ENCODE results near the gene ATP8B4. TPM values are rescaled to one million over a fixed set of nuclear protein-coding genes. Genes with fewer than 3 reads are reported as not detected.

The ATP8B4 gene
- total and polyA plus RNA-seq, 4 donors: 3.6 to 37.1 (median 6.3) TPM

GRCh38 chr15:49815950-49816349 lies 303.1 kb downstream of the ATP8B4 start:
- H3K4me3 ChIP-seq (ENCODE audit: low read depth, low read length): no peak overlapping the region
- peak in 2 of 6 donors; percentile 18 to 92 for DNase-seq (ENCODE audit: low read depth in 4 of 6, low spot score in 6 of 6)
- no peaks in the 10 kb centered on the region for H3K9me3 ChIP-seq (ENCODE audit: control insufficient read depth, insufficient read depth, low read length)
- 32% methylated on average over 3 of the region's 3 CpGs for WGBS (ENCODE audit: insufficient coverage)
- no peaks in the 10 kb centered on the region for H3K4me1 ChIP-seq (ENCODE audit: control insufficient read depth, insufficient read depth, low read length)
- no peak overlapping the region for H3K27ac ChIP-seq (ENCODE audit: low read depth, low read length)
- H3K36me3 ChIP-seq (ENCODE audit: control insufficient read depth, insufficient read depth, low read length): no peaks in the 10 kb centered on the region
- H3K27me3 ChIP-seq (ENCODE audit: control insufficient read depth, insufficient read depth, low read length): no peaks in the 10 kb centered on the region

- no peak for DNase-seq (ENCODE audit: low read depth in 4 of 6, low spot score in 6 of 6)
- 83% methylated on average over 1 of the region's 1 CpG for WGBS (ENCODE audit: insufficient coverage)
These were observed 303.5 kb downstream of the ATP8B4 start for GRCh38 chr15:49815526-49815925.

GRCh38 chr15:49814709-49815108 lies 304.3 kb downstream of the ATP8B4 start:
- Histone ChIP-seq H3K4me1 (ENCODE audit: control insufficient read depth, insufficient read depth, low read length) (no peaks in the 10 kb centered on the region), H3K27ac (ENCODE audit: low read depth, low read length) (no peak overlapping the region), H3K36me3 (ENCODE audit: control insufficient read depth, insufficient read depth, low read length) (no peaks in the 10 kb centered on the region), H3K9me3 (ENCODE audit: control insufficient read depth, insufficient read depth, low read length) (no peaks in the 10 kb centered on the region), H3K4me3 (ENCODE audit: low read depth, low read length) (no peak overlapping the region), H3K27me3 (ENCODE audit: control insufficient read depth, insufficient read depth, low read length) (no peaks in the 10 kb centered on the region)
- no peak for DNase-seq (ENCODE audit: low read depth in 4 of 6, low spot score in 6 of 6)
- WGBS (ENCODE audit: insufficient coverage): no CpG with 5 or more reads among the region's 1 CpG

More at GRCh38 chr15:49815526-49815925, 303.5 kb downstream of the ATP8B4 start:
- Histone ChIP-seq H3K27me3 (ENCODE audit: control insufficient read depth, insufficient read depth, low read length) (no peaks in the 10 kb centered on the region), H3K27ac (ENCODE audit: low read depth, low read length) (no peak overlapping the region), H3K9me3 (ENCODE audit: control insufficient read depth, insufficient read depth, low read length) (no peaks in the 10 kb centered on the region), H3K4me3 (ENCODE audit: low read depth, low read length) (no peak overlapping the region), H3K4me1 (ENCODE audit: control insufficient read depth, insufficient read depth, low read length) (no peaks in the 10 kb centered on the region), H3K36me3 (ENCODE audit: control insufficient read depth, insufficient read depth, low read length) (no peaks in the 10 kb centered on the region)

GRCh38 chr15:49813625-49814024 lies 305.4 kb downstream of the ATP8B4 start:
- H3K9me3 ChIP-seq (ENCODE audit: control insufficient read depth, insufficient read depth, low read length): no peaks in the 10 kb centered on the region
- H3K4me1 ChIP-seq (ENCODE audit: control insufficient read depth, insufficient read depth, low read length): no peaks in the 10 kb centered on the region
- peak in 1 of 6 donors; percentile 9 for DNase-seq (ENCODE audit: low read depth in 4 of 6, low spot score in 6 of 6)
- no peak overlapping the region for H3K27ac ChIP-seq (ENCODE audit: low read depth, low read length)
- no peak overlapping the region for H3K4me3 ChIP-seq (ENCODE audit: low read depth, low read length)
- H3K27me3 ChIP-seq (ENCODE audit: control insufficient read depth, insufficient read depth, low read length): no peaks in the 10 kb centered on the region
- H3K36me3 ChIP-seq (ENCODE audit: control insufficient read depth, insufficient read depth, low read length): no peaks in the 10 kb centered on the region

DNA sequence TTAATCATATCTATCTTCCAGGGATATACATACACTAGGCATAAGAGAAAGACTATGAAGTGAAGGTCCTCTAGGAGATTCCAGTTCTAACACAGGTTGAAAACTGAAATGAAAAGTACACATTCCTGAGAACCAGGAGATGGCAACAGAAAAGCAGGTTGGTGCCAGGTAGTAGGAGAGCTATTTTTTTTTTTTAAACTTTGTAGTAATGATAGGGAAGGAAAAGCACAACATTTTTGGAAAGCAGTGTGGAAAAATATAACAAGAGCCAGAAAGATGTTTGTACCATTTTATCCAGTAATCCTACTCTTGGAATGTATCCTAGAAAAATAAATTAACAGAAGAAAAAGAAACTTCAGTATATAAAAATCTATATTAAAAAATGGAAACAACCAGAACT lies 308.3 kb downstream of the ATP8B4 start:
- no peaks in the 10 kb centered on the region for H3K27me3 ChIP-seq (ENCODE audit: control insufficient read depth, insufficient read depth, low read length)
- no peak overlapping the region for H3K27ac ChIP-seq (ENCODE audit: low read depth, low read length)
- DNase-seq (ENCODE audit: low read depth in 4 of 6, low spot score in 6 of 6): no peak
- no peak overlapping the region for H3K4me3 ChIP-seq (ENCODE audit: low read depth, low read length)
- H3K36me3 ChIP-seq (ENCODE audit: control insufficient read depth, insufficient read depth, low read length): no peaks in the 10 kb centered on the region
- no peaks in the 10 kb centered on the region for H3K9me3 ChIP-seq (ENCODE audit: control insufficient read depth, insufficient read depth, low read length)
- H3K4me1 ChIP-seq (ENCODE audit: control insufficient read depth, insufficient read depth, low read length): no peaks in the 10 kb centered on the region

- Histone ChIP-seq H3K9me3 (ENCODE audit: control insufficient read depth, insufficient read depth, low read length) (no peaks in the 10 kb centered on the region), H3K36me3 (ENCODE audit: control insufficient read depth, insufficient read depth, low read length) (no peaks in the 10 kb centered on the region), H3K4me1 (ENCODE audit: control insufficient read depth, insufficient read depth, low read length) (no peaks in the 10 kb centered on the region), H3K27me3 (ENCODE audit: control insufficient read depth, insufficient read depth, low read length) (no peaks in the 10 kb centered on the region), H3K27ac (ENCODE audit: low read depth, low read length) (no peak overlapping the region), H3K4me3 (ENCODE audit: low read depth, low read length) (no peak overlapping the region)
- no peak for DNase-seq (ENCODE audit: low read depth in 4 of 6, low spot score in 6 of 6)
- WGBS (ENCODE audit: insufficient coverage): no CpG with 5 or more reads among the region's 2 CpGs
These were observed 309.0 kb downstream of the ATP8B4 start for GRCh38 chr15:49809894-49810609.

- H3K36me3 ChIP-seq (ENCODE audit: control insufficient read depth, insufficient read depth, low read length): no peaks in the 10 kb centered on the region
- H3K4me3 ChIP-seq (ENCODE audit: low read depth, low read length): no peak overlapping the region
- no peaks in the 10 kb centered on the region for H3K9me3 ChIP-seq (ENCODE audit: control insufficient read depth, insufficient read depth, low read length)
- H3K27ac ChIP-seq (ENCODE audit: low read depth, low read length): no peak overlapping the region
- no peaks in the 10 kb centered on the region for H3K4me1 ChIP-seq (ENCODE audit: control insufficient read depth, insufficient read depth, low read length)
- no CpG with 5 or more reads among the region's 1 CpG for WGBS (ENCODE audit: insufficient coverage)
- no peaks in the 10 kb centered on the region for H3K27me3 ChIP-seq (ENCODE audit: control insufficient read depth, insufficient read depth, low read length)
- no peak for DNase-seq (ENCODE audit: low read depth in 4 of 6, low spot score in 6 of 6)
These were observed 310.7 kb downstream of the ATP8B4 start for GRCh38 chr15:49808341-49808740.

Small RNAs within 50 kb of the gene (small RNA-seq; reads per million reads assigned to genes)
- 0.47 reads per million, percentile 53 among the genes with 10 or more reads in this experiment for gene RNA5SP394 (ENCODE audit: low replicate concordance)

Other genes starting within 250 kb of the ATP8B4 start
- gene SLC27A2, start 63.0 kb upstream of the ATP8B4 start, total RNA-seq: 1 to 10 TPM; 2.7 to 3.8 TPM
- gene SLC27A2, start 63.0 kb upstream of the ATP8B4 start, polyA plus RNA-seq (ENCODE audit: insufficient read length in 2 of 2): 1 to 10 TPM; 2.7 to 3.8 TPM
- gene HDC, start 146.5 kb upstream of the ATP8B4 start, total RNA-seq: 1 to 10 TPM; 1.3 to 3.5 TPM
- gene HDC, start 146.5 kb upstream of the ATP8B4 start, polyA plus RNA-seq (ENCODE audit: insufficient read length in 2 of 2): 1 to 10 TPM in 1 of 2 donors, under 1 TPM in 1; 0.16 to 1.2 TPM
- 10 to 100 TPM; 27.8 to 42.5 TPM for gene GABPB1, start 236.0 kb upstream of the ATP8B4 start, total RNA-seq
- 10 to 100 TPM; 16.2 to 18.4 TPM for gene GABPB1, start 236.0 kb upstream of the ATP8B4 start, polyA plus RNA-seq (ENCODE audit: insufficient read length in 2 of 2)

Measured in spinal cord (tissue), 10 donors.